IgD-negative memory B cell (primary cell): ENCODE measurements around the gene CLEC16A. TPM values are rescaled to one million over a fixed set of nuclear protein-coding genes. Genes with fewer than 3 reads are reported as not detected.

ENCODE experiments used
- H3K27ac Mint-ChIP-seq, 3 donors: one replicate each; pipeline ENCODE4 v1.8.0; 2020 to 2022; ENCODE audit warnings: mild to moderate bottlenecking in 3 of 3, mixed read lengths in 3 of 3, moderate library complexity in 1 of 3
- H3K27me3 Mint-ChIP-seq: one replicate; pipeline ENCODE4 v1.8.0; 2021; ENCODE audit warnings: mixed read lengths
- H3K36me3 Mint-ChIP-seq: one replicate; pipeline ENCODE4 v1.8.0; 2020; ENCODE audit warnings: mild to moderate bottlenecking, mixed read lengths
- H3K4me1 Mint-ChIP-seq, 3 donors: one replicate each; pipeline ENCODE4 v1.8.0; 2020 to 2022; ENCODE audit warnings: mixed read lengths in 3 of 3, mild to moderate bottlenecking in 1 of 3
- H3K4me3 Mint-ChIP-seq, 4 donors: one replicate each; pipeline ENCODE4 v1.8.0; 2020 to 2022; ENCODE audit warnings: mild to moderate bottlenecking in 4 of 4, mixed read lengths in 4 of 4, moderate library complexity in 3 of 4
- H3K9me3 Mint-ChIP-seq, 3 donors: one replicate each; pipeline ENCODE4 v1.8.0; 2020 to 2021; ENCODE audit warnings: mixed read lengths in 3 of 3, mild to moderate bottlenecking in 1 of 3
- polyA plus RNA-seq: library from polyadenylated mRNA; unstranded; fragments of 300-500 nt; fragmentation: Illumina TruSeq; gene quantifications from one replicate; pipeline ENCODE4 v1.2.3, GENCODE V29; 2021

The CLEC16A gene
- polyA plus RNA-seq, 1 donor from 2014 or later: 21.1 TPM

- Mint-ChIP-seq H3K36me3 (peaks cover 5% of the 10 kb centered on the region), H3K27me3 (no peaks in the 10 kb centered on the region), H3K4me1 (peaks cover 36 to 46% (median 37%) of the 10 kb centered on the region in 3 donors), H3K4me3 (peak overlapping the region in 1 of 4 donors; percentile 63), H3K27ac (peak overlapping the region; percentile 2 to 94 (median 82)), H3K9me3 (no peaks in the 10 kb centered on the region)
Observed at GRCh38 chr16:10931977-10932632, 12.3 kb upstream of the CLEC16A start.

- Mint-ChIP-seq H3K4me1 (peaks cover 39 to 53% (median 41%) of the 10 kb centered on the region in 3 donors), H3K9me3 (no peaks in the 10 kb centered on the region), H3K4me3 (no peak overlapping the region), H3K36me3 (peaks cover 5% of the 10 kb centered on the region), H3K27me3 (no peaks in the 10 kb centered on the region), H3K27ac (peak overlapping the region in 2 of 3 donors; percentile 39 to 82)
Observed at GRCh38 chr16:10932959-10933710, 11.2 kb upstream of the CLEC16A start.

GRCh38 chr16:10933865-10934264 is 10.5 kb upstream of the CLEC16A start:
- Mint-ChIP-seq H3K4me1 (peaks cover 44 to 60% (median 48%) of the 10 kb centered on the region in 3 donors), H3K27ac (peak overlapping the region in 2 of 3 donors; percentile 80 to 82), H3K4me3 (peak overlapping the region in 2 of 4 donors; percentile 41 to 55), H3K36me3 (peaks cover 5% of the 10 kb centered on the region), H3K9me3 (no peaks in the 10 kb centered on the region), H3K27me3 (no peaks in the 10 kb centered on the region)

- peaks cover 5% of the 10 kb centered on the region for H3K36me3 Mint-ChIP-seq
- H3K9me3 Mint-ChIP-seq: no peaks in the 10 kb centered on the region
- peak overlapping the region in 2 of 3 donors; percentile 80 to 82 for H3K27ac Mint-ChIP-seq
- no peaks in the 10 kb centered on the region for H3K27me3 Mint-ChIP-seq
- peak overlapping the region in 1 of 4 donors; percentile 55 for H3K4me3 Mint-ChIP-seq
- peaks cover 50 to 65% (median 54%) of the 10 kb centered on the region in 3 donors for H3K4me1 Mint-ChIP-seq
Observed at GRCh38 chr16:10934325-10935107, 9.8 kb upstream of the CLEC16A start.

GRCh38 chr16:10935226-10935915 is 9.0 kb upstream of the CLEC16A start:
- Mint-ChIP-seq H3K36me3 (peaks cover 5% of the 10 kb centered on the region), H3K9me3 (no peaks in the 10 kb centered on the region), H3K27me3 (no peaks in the 10 kb centered on the region), H3K27ac (peak overlapping the region in 2 of 3 donors; percentile 71 to 82), H3K4me1 (peaks cover 56 to 69% (median 57%) of the 10 kb centered on the region in 3 donors), H3K4me3 (peak overlapping the region in 1 of 4 donors; percentile 75)

GRCh38 chr16:10936272-10936984 is 7.9 kb upstream of the CLEC16A start:
- Mint-ChIP-seq H3K27me3 (no peaks in the 10 kb centered on the region), H3K4me1 (peaks cover 53 to 69% (median 56%) of the 10 kb centered on the region in 3 donors), H3K27ac (peak overlapping the region in 2 of 3 donors; percentile 73 to 82)

GRCh38 chr16:10937068-10937859 is 7.1 kb upstream of the CLEC16A start:
- Mint-ChIP-seq H3K4me3 (peak overlapping the region in 3 of 4 donors; percentile 63 to 75 (median 64)), H3K9me3 (no peaks in the 10 kb centered on the region), H3K4me1 (peaks cover 52 to 64% (median 54%) of the 10 kb centered on the region in 3 donors), H3K27ac (peak overlapping the region; percentile 3 to 96 (median 82)), H3K36me3 (peaks cover 5% of the 10 kb centered on the region), H3K27me3 (no peaks in the 10 kb centered on the region)

More at GRCh38 chr16:10936272-10936984, 7.9 kb upstream of the CLEC16A start:
- Mint-ChIP-seq H3K9me3 (no peaks in the 10 kb centered on the region), H3K36me3 (peaks cover 5% of the 10 kb centered on the region), H3K4me3 (peak overlapping the region in 2 of 4 donors; percentile 64)

GRCh38 chr16:10938321-10938720 is 6.0 kb upstream of the CLEC16A start:
- no peaks in the 10 kb centered on the region for H3K9me3 Mint-ChIP-seq
- H3K4me1 Mint-ChIP-seq: peaks cover 54 to 68% (median 57%) of the 10 kb centered on the region in 3 donors
- H3K4me3 Mint-ChIP-seq: peak overlapping the region; percentile 16 to 85 (median 74)
- no peaks in the 10 kb centered on the region for H3K27me3 Mint-ChIP-seq
- peaks cover 5% of the 10 kb centered on the region for H3K36me3 Mint-ChIP-seq
- peak overlapping the region; percentile 27 to 96 (median 82) for H3K27ac Mint-ChIP-seq

GRCh38 chr16:10938796-10939648 is 5.3 kb upstream of the CLEC16A start:
- H3K27ac Mint-ChIP-seq: peak overlapping the region; percentile 82 to 96 (median 84)
- H3K4me1 Mint-ChIP-seq: peaks cover 53 to 69% (median 57%) of the 10 kb centered on the region in 3 donors
- H3K36me3 Mint-ChIP-seq: peaks cover 4% of the 10 kb centered on the region
- H3K4me3 Mint-ChIP-seq: peak overlapping the region; percentile 8 to 85 (median 74)
- H3K27me3 Mint-ChIP-seq: no peaks in the 10 kb centered on the region
- H3K9me3 Mint-ChIP-seq: no peaks in the 10 kb centered on the region

GRCh38 chr16:10939649-10940234 is 4.6 kb upstream of the CLEC16A start:
- Mint-ChIP-seq H3K9me3 (no peaks in the 10 kb centered on the region), H3K27ac (peak overlapping the region; percentile 8 to 82 (median 67)), H3K4me1 (peaks cover 51 to 66% (median 58%) of the 10 kb centered on the region in 3 donors), H3K36me3 (peaks cover 2% of the 10 kb centered on the region), H3K4me3 (peak overlapping the region; percentile 83 to 98 (median 94)), H3K27me3 (no peaks in the 10 kb centered on the region)

- Mint-ChIP-seq H3K27me3 (no peaks in the 10 kb centered on the region), H3K9me3 (no peaks in the 10 kb centered on the region), H3K36me3 (no peaks in the 10 kb centered on the region), H3K4me3 (peak overlapping the region; percentile 83 to 98 (median 94)), H3K4me1 (peaks cover 50 to 64% (median 61%) of the 10 kb centered on the region in 3 donors), H3K27ac (peak overlapping the region; percentile 47 to 92 (median 82))
Observed at GRCh38 chr16:10940501-10941079, 3.8 kb upstream of the CLEC16A start.
